GM12878 (cell line): Measurements from ENCODE around the gene ZMIZ2. TPM values are rescaled to one million over a fixed set of nuclear protein-coding genes. Genes with fewer than 3 reads are reported as not detected.

Experiments used
- ATAC-seq: fragments of 200-7000 bp; cut with Tn5 transposase; 3 replicates; pipeline ENCODE4 v1.9.1; 2020; ENCODE audit warnings: mild to moderate bottlenecking, moderate library complexity
- BruUV-seq: library from RNA; stranded (reverse); fragments of 400-500 nt; replicated peaks from 2 replicates; lab custom pipeline; 2021; lab: Mats Ljungman, UMichigan
- CTCF ChIA-PET: fragments of 300-600 bp; sonication (Branson Sonifier 250); formaldehyde crosslinking; extraction: SDS; loops from one replicate; lab custom pipeline; 2021; ENCODE audit warnings: inconsistent platforms; lab: Yijun Ruan, JAX
- POLR2A ChIA-PET: fragments of 350-600 bp; formaldehyde crosslinking; extraction: SDS; loops from one replicate; lab custom pipeline; 2021; ENCODE audit warnings: inconsistent platforms; lab: Charles Lee
- RAD21 ChIA-PET: fragments of 300-600 bp; sonication (Branson Sonifier 250); formaldehyde crosslinking; loops from one replicate; lab custom pipeline; 2023; ENCODE audit warnings: antibody characterized with exemption; ENCODE audit not compliant: unreplicated experiment; lab: Charles Lee
- SMC1A ChIA-PET: fragments of 300-600 bp; sonication (Branson Sonifier 250); formaldehyde crosslinking; loops from one replicate; lab custom pipeline; 2023; ENCODE audit not compliant: unreplicated experiment, uncharacterized antibody; lab: Charles Lee
- DNase-seq: peaks from one replicate; pipeline ENCODE4 v3.0.0-alpha.2; 2011; ENCODE audit warnings: low read depth, low spot score
- FAIRE-seq: peaks from 3 replicates; lab custom pipeline; 2011; peaks lifted over from hg19 to GRCh38; lab: Jason Lieb, UNC
- H2AFZ ChIP-seq: 2 replicates; pipeline ENCODE4 v1.6.0; 2011; ENCODE audit warnings: low read depth, low read length, control low read depth; ENCODE audit not compliant: control insufficient read depth
- H3K27ac ChIP-seq: 2 replicates; pipeline ENCODE4 v1.5.1; 2011; ENCODE audit warnings: control low read depth; ENCODE audit not compliant: control insufficient read depth, insufficient read depth
- H3K27me3 ChIP-seq, 2 experiments: replicated peaks in 1 of 2; 2 replicates each; pipeline versions ENCODE4 v1.6.0 to v1.6.1; 2011; ENCODE audit warnings: low read length in 1 of 2; ENCODE audit not compliant: control insufficient read depth in 2 of 2, insufficient read depth in 2 of 2
- H3K36me3 ChIP-seq, 2 experiments: 2 replicates each; pipeline ENCODE4 v1.5.1; 2011; ENCODE audit warnings: low read length in 1 of 2; ENCODE audit not compliant: control insufficient read depth in 2 of 2, insufficient read depth in 2 of 2
- H3K4me1 ChIP-seq: 2 replicates; pipeline ENCODE4 v1.6.1; 2011; ENCODE audit warnings: mild to moderate bottlenecking, low read length, moderate library complexity, mixed read lengths; ENCODE audit not compliant: control insufficient read depth, insufficient read depth
- H3K4me2 ChIP-seq: 2 replicates; pipeline ENCODE4 v1.6.0; 2011; ENCODE audit warnings: control low read depth; ENCODE audit not compliant: control insufficient read depth, insufficient read depth
- H3K4me3 ChIP-seq: fragments of 200-600 bp; sonication (generic); 2 replicates; pipeline ENCODE4 v1.5.1; 2016
- H3K79me2 ChIP-seq: 2 replicates; pipeline ENCODE4 v1.6.0; 2011; ENCODE audit warnings: low read length; ENCODE audit not compliant: control insufficient read depth, insufficient read depth
- H3K9ac ChIP-seq: 2 replicates; pipeline ENCODE4 v1.8.0; 2011; ENCODE audit warnings: low read length, control low read depth, mixed read lengths; ENCODE audit not compliant: control insufficient read depth, insufficient read depth
- H3K9me3 ChIP-seq: replicated peaks from 3 replicates; pipeline ENCODE4 v1.5.1; 2011; ENCODE audit warnings: mild to moderate bottlenecking, low read length; ENCODE audit not compliant: control insufficient read depth, insufficient read depth
- H4K20me1 ChIP-seq: 2 replicates; pipeline ENCODE4 v1.6.0; 2011; ENCODE audit not compliant: control insufficient read depth, insufficient read depth
- CEBPB ChIP-seq, 2 experiments: fragments of 150-350 bp in 1 of 2; IDR thresholded peaks; 2 replicates each; pipeline ENCODE4 v1.6.1; 2012 to 2014; ENCODE audit warnings: low read depth in 2 of 2, low read length in 2 of 2, borderline replicate concordance in 1 of 2, inconsistent platforms in 1 of 2
- EGR1 ChIP-seq, 2 experiments: IDR thresholded peaks; 1 replicate in 1 of 2; 2 replicates in 1 of 2; pipeline ENCODE4 v1.6.1; 2011 to 2012; ENCODE audit warnings: low read depth in 2 of 2, low read length in 2 of 2, borderline replicate concordance in 1 of 2, mild to moderate bottlenecking in 1 of 2, moderate library complexity in 1 of 2
- HDGF ChIP-seq: fragments of 450-650 bp; IDR thresholded peaks from 2 replicates; pipeline ENCODE4 v1.6.1; 2016; ENCODE audit warnings: antibody characterized with exemption
- IRF4 ChIP-seq: IDR thresholded peaks from 2 replicates; pipeline ENCODE4 v1.6.1; 2011; ENCODE audit warnings: low read depth, low read length
- JUND ChIP-seq: IDR thresholded peaks from 2 replicates; pipeline ENCODE4 v1.6.1; 2012; ENCODE audit warnings: low read depth, mild to moderate bottlenecking, low read length, improper control_type of control experiment, moderate library complexity
- LARP7 ChIP-seq: fragments of 450-650 bp; IDR thresholded peaks from 2 replicates; pipeline ENCODE4 v1.6.1; 2017; ENCODE audit warnings: mild to moderate bottlenecking
- MAX ChIP-seq: IDR thresholded peaks from 2 replicates; pipeline ENCODE4 v1.6.1; 2012; ENCODE audit warnings: low read depth, low read length, improper control_type of control experiment
- MYB ChIP-seq: fragments of 150-350 bp; IDR thresholded peaks from 2 replicates; pipeline ENCODE4 v1.6.1; 2014; ENCODE audit warnings: mild to moderate bottlenecking, low read depth, low read length, borderline replicate concordance
- POLR2AphosphoS5 ChIP-seq: IDR thresholded peaks from 2 replicates; pipeline ENCODE4 v1.6.1; 2011; ENCODE audit warnings: mild to moderate bottlenecking, low read length, inconsistent platforms
- YBX1 ChIP-seq: fragments of 450-650 bp; IDR thresholded peaks from 2 replicates; pipeline ENCODE4 v1.6.1; 2016; ENCODE audit warnings: antibody characterized with exemption
- WGBS: methylation state at CpG from one replicate; pipeline ENCODE4 v1.1.6; 2016; ENCODE audit warnings: low lambda C conversion rate; ENCODE audit not compliant: insufficient replicate concordance, insufficient coverage; ENCODE audit errors: missing lambda C conversion rate; 5-methylcytosine and 5-hydroxymethylcytosine counted together
- in situ Hi-C: fragments of 300-500 bp; cut with MboI; formaldehyde crosslinking; loops from 9 replicates; pipeline ENCODE4 v1.14.3; 2018; ENCODE audit warnings: mixed read lengths
- intact Hi-C: fragments of 100-400 bp; cut with micrococcal nuclease; formaldehyde crosslinking; loops from one replicate; pipeline ENCODE4 v1.14.2; 2022; ENCODE audit not compliant: unreplicated experiment
- polyA plus RNA-seq, 11 experiments: library from polyadenylated mRNA; depleted of rRNA in 4 of 11; unstranded in 6 of 11; stranded (reverse) in 5 of 11; fragments of >200 nt; fragmentation: Nextera tagmentation in 4 of 11; fragmentation: Illumina TruSeq in 1 of 11; extraction: Ambion mirVana in 4 of 11; extraction: Trizol in 1 of 11; gene quantifications; 1 replicate in 1 of 11; 2 replicates in 10 of 11; pipeline versions ENCODE4 v1.2.1 to v1.2.3, GENCODE V29; 2011 to 2016; ENCODE audit warnings: inconsistent platforms in 2 of 11, missing spikeins in 2 of 11, low read depth in 1 of 11
- total RNA-seq, 4 experiments: library from RNA; depleted of rRNA in 3 of 4; stranded (reverse); fragments of >200 nt in 3 of 4; fragmentation: Illumina TruSeq in 1 of 4; extraction: Trizol in 1 of 4; gene quantifications; 2 replicates each; pipeline versions ENCODE4 v1.2.1 to v1.2.3, GENCODE V29; 2013 to 2021
- TF ChIP-seq, protein P1 (sequence below): fragments of 450-650 bp; IDR thresholded peaks from 2 replicates; pipeline ENCODE4 v1.6.1; 2014; ENCODE audit warnings: mild to moderate bottlenecking
- TF ChIP-seq, protein P2 (sequence below): fragments of 450-650 bp; IDR thresholded peaks from 2 replicates; pipeline ENCODE4 v1.6.1; 2017; ENCODE audit warnings: low read depth, mild to moderate bottlenecking, moderate library complexity

Gene ZMIZ2
- total and polyA plus RNA-seq, 10 of the 15 experiments (the other 5 are each of a cell fraction or from before 2014, with no cell fraction given) = 0.71 to 158 (median 17.0) TPM

GRCh38 chr7:44794331-44794730 lies 45.7 kb downstream of the ZMIZ2 start:
- no peak overlapping the region for H3K27ac ChIP-seq
- H3K4me1 ChIP-seq = peaks cover 3% of the 10 kb centered on the region
- no peak for FAIRE-seq
- H3K36me3 ChIP-seq = peaks cover 0 to 13% of the 10 kb centered on the region in 2 experiments; a peak in 2 of 4 replicates
- POLR2A ChIA-PET = interaction anchor here (1.1 to 1.4 kb wide), 4 partner anchors 44 to 154 kb away, joined by 3 to 9 read pairs (median 3); no protein-coding TSS in a partner anchor
- SMC1A ChIA-PET = interaction anchor here (0.7 to 1.1 kb wide), 2 partner anchors 30 to 43 kb away, joined by 3 read pairs; no protein-coding TSS in a partner anchor
- no peaks in the 10 kb centered on the region for H3K9me3 ChIP-seq
- ATAC-seq = no peak
- no TSS peak for BruUV-seq
- no peak overlapping the region for H2AFZ ChIP-seq
- peaks cover 38% of the 10 kb centered on the region for H3K79me2 ChIP-seq
- no peak for DNase-seq
- H3K4me3 ChIP-seq = no peak overlapping the region
- WGBS = 90% methylated on average over 3 of the region's 3 CpGs
- no peaks in the 10 kb centered on the region for H3K27me3 ChIP-seq
- CTCF ChIA-PET = no interaction called here
- no peak overlapping the region for H3K9ac ChIP-seq
- in situ Hi-C loops = no loop called here
- no peak for TF ChIP-seq HDGF
- TF ChIP-seq YBX1 = no peak
- TF ChIP-seq LARP7 = no peak
- TF ChIP-seq POLR2AphosphoS5 = no peak
- TF ChIP-seq, protein P1, sequence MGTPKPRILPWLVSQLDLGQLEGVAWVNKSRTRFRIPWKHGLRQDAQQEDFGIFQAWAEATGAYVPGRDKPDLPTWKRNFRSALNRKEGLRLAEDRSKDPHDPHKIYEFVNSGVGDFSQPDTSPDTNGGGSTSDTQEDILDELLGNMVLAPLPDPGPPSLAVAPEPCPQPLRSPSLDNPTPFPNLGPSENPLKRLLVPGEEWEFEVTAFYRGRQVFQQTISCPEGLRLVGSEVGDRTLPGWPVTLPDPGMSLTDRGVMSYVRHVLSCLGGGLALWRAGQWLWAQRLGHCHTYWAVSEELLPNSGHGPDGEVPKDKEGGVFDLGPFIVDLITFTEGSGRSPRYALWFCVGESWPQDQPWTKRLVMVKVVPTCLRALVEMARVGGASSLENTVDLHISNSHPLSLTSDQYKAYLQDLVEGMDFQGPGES = no peak
- no peak for TF ChIP-seq MAX
- TF ChIP-seq, protein P2, sequence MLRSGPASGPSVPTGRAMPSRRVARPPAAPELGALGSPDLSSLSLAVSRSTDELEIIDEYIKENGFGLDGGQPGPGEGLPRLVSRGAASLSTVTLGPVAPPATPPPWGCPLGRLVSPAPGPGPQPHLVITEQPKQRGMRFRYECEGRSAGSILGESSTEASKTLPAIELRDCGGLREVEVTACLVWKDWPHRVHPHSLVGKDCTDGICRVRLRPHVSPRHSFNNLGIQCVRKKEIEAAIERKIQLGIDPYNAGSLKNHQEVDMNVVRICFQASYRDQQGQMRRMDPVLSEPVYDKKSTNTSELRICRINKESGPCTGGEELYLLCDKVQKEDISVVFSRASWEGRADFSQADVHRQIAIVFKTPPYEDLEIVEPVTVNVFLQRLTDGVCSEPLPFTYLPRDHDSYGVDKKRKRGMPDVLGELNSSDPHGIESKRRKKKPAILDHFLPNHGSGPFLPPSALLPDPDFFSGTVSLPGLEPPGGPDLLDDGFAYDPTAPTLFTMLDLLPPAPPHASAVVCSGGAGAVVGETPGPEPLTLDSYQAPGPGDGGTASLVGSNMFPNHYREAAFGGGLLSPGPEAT = no peak
- no peak for TF ChIP-seq MYB
- TF ChIP-seq IRF4 = no peak
- TF ChIP-seq CEBPB (IDR thresholded peaks at IDR 0.05; ENCODE audit: borderline replicate concordance in 1 of 2, low read depth in 2 of 2, low read length in 2 of 2) = no peak
- TF ChIP-seq EGR1 (IDR thresholded peaks at IDR 0.05; ENCODE audit: borderline replicate concordance in 1 of 2, low read depth in 2 of 2, low read length in 2 of 2) = no peak
- no peak for TF ChIP-seq JUND
- peaks cover 7% of the 10 kb centered on the region for H4K20me1 ChIP-seq
- intact Hi-C loops = no loop called here
- RAD21 ChIA-PET = no interaction called here
- no peak overlapping the region for H3K4me2 ChIP-seq
